K562 (cell line): Measurements from ENCODE around the gene PTGER2. TPM values are rescaled to one million over a fixed set of nuclear protein-coding genes. Genes with fewer than 3 reads are reported as not detected.

Experiments used
- CEBPZ ChIP-seq: fragments of 150-350 bp; IDR thresholded peaks from 2 replicates; pipeline ENCODE4 v1.6.1; 2014; ENCODE audit warnings: low read depth, mild to moderate bottlenecking, low read length, borderline replicate concordance
- SAFB2 ChIP-seq: fragments of 200-400 bp; formaldehyde crosslinking; IDR thresholded peaks from 2 replicates; pipeline ENCODE4 v1.6.1; 2018; ENCODE audit warnings: borderline replicate concordance, low read length, low read depth, moderate library complexity; ENCODE audit not compliant: severe bottlenecking
- ZNF263 ChIP-seq: sonication (generic); formaldehyde crosslinking; IDR thresholded peaks from 2 replicates; pipeline ENCODE4 v1.8.0; 2022; ENCODE audit warnings: mild to moderate bottlenecking, missing genetic modification reagents, borderline replicate concordance
- ZNF644 ChIP-seq: fragments of 200-800 bp; sonication (Bioruptor generic); IDR thresholded peaks from 2 replicates; pipeline ENCODE4 v1.6.1; 2016; ENCODE audit warnings: low read depth, missing genetic modification characterization, missing compliant biosample characterization
- ZNF717 ChIP-seq: fragments of 250-450 bp; sonication (Bioruptor Pico); IDR thresholded peaks from 2 replicates; pipeline ENCODE4 v1.5.0; 2021
- polyA plus RNA-seq, 8 experiments: library from polyadenylated mRNA; depleted of rRNA in 4 of 8; stranded (reverse) in 5 of 8; unstranded in 3 of 8; fragments of >200 nt; fragmentation: Nextera tagmentation in 2 of 8; fragmentation: Illumina TruSeq in 1 of 8; extraction: Ambion mirVana in 2 of 8; extraction: Trizol in 1 of 8; gene quantifications; 2 replicates each; pipeline versions ENCODE4 v1.2.1 to v1.2.3, GENCODE V29; 2011 to 2014; ENCODE audit warnings: inconsistent platforms in 1 of 8, missing spikeins in 1 of 8
- total RNA-seq, 7 experiments: library from RNA; depleted of rRNA in 6 of 7; stranded (reverse); fragments of >200 nt in 6 of 7; fragmentation: Illumina TruSeq in 2 of 7; extraction: Trizol in 2 of 7; gene quantifications; 2 replicates each; pipeline versions ENCODE4 v1.2.1 to v1.2.3, GENCODE V29; 2011 to 2021; ENCODE audit warnings: low replicate concordance in 1 of 7
- TF ChIP-seq, protein P1 (sequence below): fragments of 450-650 bp; IDR thresholded peaks from 2 replicates; pipeline ENCODE4 v1.6.1; 2016; ENCODE audit warnings: low read depth
- TF ChIP-seq, protein P2 (sequence below): fragments of 450-650 bp; IDR thresholded peaks from 2 replicates; pipeline ENCODE4 v1.7.0; 2016; ENCODE audit warnings: borderline replicate concordance

PTGER2 gene
- total and polyA plus RNA-seq, 9 of the 15 experiments (the other 6 are each of a cell fraction or from before 2014, with no cell fraction given): not detected

DNA sequence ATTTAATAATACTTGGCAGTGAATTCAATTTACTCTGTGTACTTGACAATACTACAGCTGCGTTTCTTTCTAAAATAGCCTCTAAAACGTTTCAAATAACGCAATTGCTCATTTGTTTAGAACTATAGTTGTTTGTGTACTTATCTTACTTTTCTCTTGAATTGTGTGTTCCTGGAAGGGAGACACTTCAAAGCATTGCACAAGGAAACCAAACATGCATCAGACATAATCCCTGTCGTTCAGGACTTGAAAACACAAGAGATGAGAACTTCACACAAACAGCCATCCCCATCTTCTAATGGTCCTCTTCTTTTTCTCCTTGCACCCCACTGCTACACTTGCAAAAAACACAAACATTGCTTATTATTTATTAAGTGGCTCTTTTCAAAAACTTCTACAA is 38.5 kb downstream of the PTGER2 start (continued):
- no peak for TF ChIP-seq CEBPZ
- no peak for TF ChIP-seq ZNF644 (tag)
- TF ChIP-seq SAFB2: no peak
- TF ChIP-seq, protein P1, sequence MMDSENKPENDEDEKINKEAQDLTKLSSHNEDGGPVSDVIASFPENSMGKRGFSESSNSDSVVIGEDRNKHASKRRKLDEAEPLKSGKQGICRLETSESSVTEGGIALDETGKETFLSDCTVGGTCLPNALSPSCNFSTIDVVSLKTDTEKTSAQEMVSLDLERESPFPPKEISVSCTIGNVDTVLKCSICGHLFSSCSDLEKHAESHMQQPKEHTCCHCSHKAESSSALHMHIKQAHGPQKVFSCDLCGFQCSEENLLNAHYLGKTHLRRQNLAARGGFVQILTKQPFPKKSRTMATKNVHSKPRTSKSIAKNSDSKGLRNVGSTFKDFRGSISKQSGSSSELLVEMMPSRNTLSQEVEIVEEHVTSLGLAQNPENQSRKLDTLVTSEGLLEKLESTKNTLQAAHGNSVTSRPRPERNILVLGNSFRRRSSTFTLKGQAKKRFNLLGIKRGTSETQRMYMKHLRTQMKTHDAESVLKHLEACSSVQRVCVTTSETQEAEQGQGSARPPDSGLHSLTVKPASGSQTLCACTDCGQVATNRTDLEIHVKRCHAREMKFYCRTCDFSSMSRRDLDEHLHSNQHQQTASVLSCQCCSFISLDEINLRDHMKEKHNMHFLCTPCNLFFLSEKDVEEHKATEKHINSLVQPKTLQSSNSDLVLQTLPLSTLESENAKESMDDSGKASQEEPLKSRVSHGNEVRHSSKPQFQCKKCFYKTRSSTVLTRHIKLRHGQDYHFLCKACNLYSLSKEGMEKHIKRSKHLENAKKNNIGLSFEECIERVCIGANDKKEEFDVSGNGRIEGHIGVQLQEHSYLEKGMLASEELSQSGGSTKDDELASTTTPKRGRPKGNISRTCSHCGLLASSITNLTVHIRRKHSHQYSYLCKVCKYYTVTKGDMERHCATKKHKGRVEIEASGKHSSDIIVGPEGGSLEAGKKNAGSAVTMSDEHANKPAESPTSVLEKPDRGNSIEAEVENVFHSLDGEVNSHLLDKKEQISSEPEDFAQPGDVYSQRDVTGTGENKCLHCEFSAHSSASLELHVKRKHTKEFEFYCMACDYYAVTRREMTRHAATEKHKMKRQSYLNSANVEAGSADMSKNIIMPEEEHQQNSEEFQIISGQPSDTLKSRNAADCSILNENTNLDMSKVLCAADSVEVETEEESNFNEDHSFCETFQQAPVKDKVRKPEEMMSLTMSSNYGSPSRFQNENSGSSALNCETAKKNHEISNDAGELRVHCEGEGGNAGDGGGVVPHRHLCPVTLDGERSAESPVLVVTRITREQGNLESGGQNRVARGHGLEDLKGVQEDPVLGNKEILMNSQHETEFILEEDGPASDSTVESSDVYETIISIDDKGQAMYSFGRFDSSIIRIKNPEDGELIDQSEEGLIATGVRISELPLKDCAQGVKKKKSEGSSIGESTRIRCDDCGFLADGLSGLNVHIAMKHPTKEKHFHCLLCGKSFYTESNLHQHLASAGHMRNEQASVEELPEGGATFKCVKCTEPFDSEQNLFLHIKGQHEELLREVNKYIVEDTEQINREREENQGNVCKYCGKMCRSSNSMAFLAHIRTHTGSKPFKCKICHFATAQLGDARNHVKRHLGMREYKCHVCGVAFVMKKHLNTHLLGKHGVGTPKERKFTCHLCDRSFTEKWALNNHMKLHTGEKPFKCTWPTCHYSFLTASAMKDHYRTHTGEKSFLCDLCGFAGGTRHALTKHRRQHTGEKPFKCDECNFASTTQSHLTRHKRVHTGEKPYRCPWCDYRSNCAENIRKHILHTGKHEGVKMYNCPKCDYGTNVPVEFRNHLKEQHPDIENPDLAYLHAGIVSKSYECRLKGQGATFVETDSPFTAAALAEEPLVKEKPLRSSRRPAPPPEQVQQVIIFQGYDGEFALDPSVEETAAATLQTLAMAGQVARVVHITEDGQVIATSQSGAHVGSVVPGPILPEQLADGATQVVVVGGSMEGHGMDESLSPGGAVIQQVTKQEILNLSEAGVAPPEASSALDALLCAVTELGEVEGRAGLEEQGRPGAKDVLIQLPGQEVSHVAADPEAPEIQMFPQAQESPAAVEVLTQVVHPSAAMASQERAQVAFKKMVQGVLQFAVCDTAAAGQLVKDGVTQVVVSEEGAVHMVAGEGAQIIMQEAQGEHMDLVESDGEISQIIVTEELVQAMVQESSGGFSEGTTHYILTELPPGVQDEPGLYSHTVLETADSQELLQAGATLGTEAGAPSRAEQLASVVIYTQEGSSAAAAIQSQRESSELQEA: no peak
- TF ChIP-seq ZNF717 (CRISPR knock-in tag): no peak
- TF ChIP-seq, protein P2, sequence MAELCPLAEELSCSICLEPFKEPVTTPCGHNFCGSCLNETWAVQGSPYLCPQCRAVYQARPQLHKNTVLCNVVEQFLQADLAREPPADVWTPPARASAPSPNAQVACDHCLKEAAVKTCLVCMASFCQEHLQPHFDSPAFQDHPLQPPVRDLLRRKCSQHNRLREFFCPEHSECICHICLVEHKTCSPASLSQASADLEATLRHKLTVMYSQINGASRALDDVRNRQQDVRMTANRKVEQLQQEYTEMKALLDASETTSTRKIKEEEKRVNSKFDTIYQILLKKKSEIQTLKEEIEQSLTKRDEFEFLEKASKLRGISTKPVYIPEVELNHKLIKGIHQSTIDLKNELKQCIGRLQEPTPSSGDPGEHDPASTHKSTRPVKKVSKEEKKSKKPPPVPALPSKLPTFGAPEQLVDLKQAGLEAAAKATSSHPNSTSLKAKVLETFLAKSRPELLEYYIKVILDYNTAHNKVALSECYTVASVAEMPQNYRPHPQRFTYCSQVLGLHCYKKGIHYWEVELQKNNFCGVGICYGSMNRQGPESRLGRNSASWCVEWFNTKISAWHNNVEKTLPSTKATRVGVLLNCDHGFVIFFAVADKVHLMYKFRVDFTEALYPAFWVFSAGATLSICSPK: no peak
- TF ChIP-seq ZNF263 (CRISPR knock-in tag): no peak
